K562 (cell line): ENCODE data around the gene HSD17B8. TPM values are rescaled to one million over a fixed set of nuclear protein-coding genes. Genes with fewer than 3 reads are reported as not detected.
A peak's percentile ranks its signal among the peaks of the same experiment; 100 is the strongest.

Experiments used
- CLOCK ChIP-seq: fragments of 250-450 bp; sonication (Bioruptor Pico); IDR thresholded peaks from 2 replicates; pipeline ENCODE4 v1.4.0; 2020; ENCODE audit warnings: mild to moderate bottlenecking, moderate library complexity, borderline replicate concordance
- FOXM1 ChIP-seq, 2 experiments: fragments of 450-650 bp in 1 of 2; sonication (generic) in 1 of 2; formaldehyde crosslinking in 1 of 2; IDR thresholded peaks; 2 replicates each; pipeline versions ENCODE4 v1.6.1 to v1.9.0; 2017 to 2022; ENCODE audit warnings: low read depth in 2 of 2, mild to moderate bottlenecking in 2 of 2, missing genetic modification reagents in 1 of 2, moderate library complexity in 1 of 2
- FUS ChIP-seq: fragments of 200-400 bp; formaldehyde crosslinking; optimal IDR thresholded peaks from 2 replicates; pipeline ENCODE3; 2017; ENCODE audit warnings: low read depth, low read length
- GABPA ChIP-seq: fragments of 200-800 bp; sonication (Bioruptor generic); conservative IDR thresholded peaks from 2 replicates; pipeline ENCODE4 v1.6.1; 2016; ENCODE audit warnings: low read depth, missing genetic modification characterization, missing compliant biosample characterization
- PCBP1 ChIP-seq: fragments of 200-400 bp; formaldehyde crosslinking; IDR thresholded peaks from 2 replicates; pipeline ENCODE4 v1.6.1; 2018; ENCODE audit warnings: mild to moderate bottlenecking, low read depth, low read length; ENCODE audit not compliant: poor library complexity, severe bottlenecking
- PURB ChIP-seq: sonication (generic); formaldehyde crosslinking; IDR thresholded peaks from 2 replicates; pipeline ENCODE4 v1.9.0; 2021; ENCODE audit warnings: low read depth, mild to moderate bottlenecking, missing genetic modification reagents
- RNF2 ChIP-seq: sonication (generic); IDR thresholded peaks from 2 replicates; pipeline ENCODE4 v1.6.1; 2016
- SLC30A9 ChIP-seq: fragments of 250-450 bp; sonication (Bioruptor Pico); IDR thresholded peaks from 2 replicates; pipeline ENCODE4 v1.8.0; 2022; ENCODE audit warnings: mild to moderate bottlenecking, moderate library complexity
- SMAD1 ChIP-seq: fragments of 150-350 bp; IDR thresholded peaks from 2 replicates; pipeline ENCODE4 v1.6.1; 2014; ENCODE audit warnings: low read length, low read depth; ENCODE audit not compliant: partially characterized antibody
- SREBF1 ChIP-seq: fragments of 150-350 bp; IDR thresholded peaks from 2 replicates; pipeline ENCODE4 v1.6.1; 2014; ENCODE audit warnings: antibody characterized with exemption, low read depth, low read length, borderline replicate concordance
- SRSF7 ChIP-seq: fragments of 200-400 bp; formaldehyde crosslinking; optimal IDR thresholded peaks from 2 replicates; pipeline ENCODE3; 2017; ENCODE audit warnings: mild to moderate bottlenecking, low read depth, low read length
- ZKSCAN3 ChIP-seq: fragments of 250-450 bp; sonication (Bioruptor Pico); IDR thresholded peaks from 2 replicates; pipeline ENCODE4 v1.4.0; 2020
- ZKSCAN8 ChIP-seq: fragments of 200-800 bp; sonication (Bioruptor generic); IDR thresholded peaks from 2 replicates; pipeline ENCODE4 v1.6.1; 2016; ENCODE audit warnings: missing genetic modification characterization, missing compliant biosample characterization
- ZNF184 ChIP-seq: sonication (generic); formaldehyde crosslinking; IDR thresholded peaks from 2 replicates; pipeline ENCODE4 v1.5.0; 2020; ENCODE audit warnings: missing genetic modification reagents
- ZNF212 ChIP-seq: fragments of 450-650 bp; formaldehyde crosslinking; IDR thresholded peaks from 2 replicates; pipeline ENCODE4 v1.4.0; 2020; ENCODE audit warnings: mild to moderate bottlenecking
- ZNF41 ChIP-seq: fragments of 250-450 bp; sonication (Bioruptor Pico); conservative IDR thresholded peaks from 2 replicates; pipeline ENCODE4 v1.4.0; 2020; ENCODE audit warnings: mild to moderate bottlenecking
- ZNF445 ChIP-seq: fragments of 250-450 bp; sonication (Bioruptor Pico); IDR thresholded peaks from 2 replicates; pipeline ENCODE4 v1.4.0; 2020; ENCODE audit warnings: low read depth, mild to moderate bottlenecking, moderate library complexity
- ZNF644 ChIP-seq: fragments of 200-800 bp; sonication (Bioruptor generic); IDR thresholded peaks from 2 replicates; pipeline ENCODE4 v1.6.1; 2016; ENCODE audit warnings: low read depth, missing genetic modification characterization, missing compliant biosample characterization
- polyA plus RNA-seq, 8 experiments: library from polyadenylated mRNA; depleted of rRNA in 4 of 8; stranded (reverse) in 5 of 8; unstranded in 3 of 8; fragments of >200 nt; fragmentation: Nextera tagmentation in 2 of 8; fragmentation: Illumina TruSeq in 1 of 8; extraction: Ambion mirVana in 2 of 8; extraction: Trizol in 1 of 8; gene quantifications; 2 replicates each; pipeline versions ENCODE4 v1.2.1 to v1.2.3, GENCODE V29; 2011 to 2014; ENCODE audit warnings: inconsistent platforms in 1 of 8, missing spikeins in 1 of 8
- total RNA-seq, 7 experiments: library from RNA; depleted of rRNA in 6 of 7; stranded (reverse); fragments of >200 nt in 6 of 7; fragmentation: Illumina TruSeq in 2 of 7; extraction: Trizol in 2 of 7; gene quantifications; 2 replicates each; pipeline versions ENCODE4 v1.2.1 to v1.2.3, GENCODE V29; 2011 to 2021; ENCODE audit warnings: low replicate concordance in 1 of 7
- TF ChIP-seq, protein P1 (sequence below): sonication (generic); formaldehyde crosslinking; IDR thresholded peaks from 2 replicates; pipeline ENCODE4 v1.8.0; 2022; ENCODE audit warnings: mild to moderate bottlenecking, missing genetic modification reagents
- TF ChIP-seq, protein P2 (sequence below): fragments of 450-650 bp; conservative IDR thresholded peaks from 2 replicates; pipeline ENCODE4 v1.6.1; 2016; ENCODE audit warnings: missing genetic modification characterization, low read depth, mild to moderate bottlenecking, control low read depth, missing compliant biosample characterization
- TF ChIP-seq, protein P3 (sequence below): sonication (generic); IDR thresholded peaks from 2 replicates; pipeline ENCODE4 v1.6.1; 2016

Gene HSD17B8
- total and polyA plus RNA-seq, 9 of the 15 experiments (the other 6 are each of a cell fraction or from before 2014, with no cell fraction given) = 3.7 to 35.2 (median 14.2) TPM

- TF ChIP-seq, protein P1, sequence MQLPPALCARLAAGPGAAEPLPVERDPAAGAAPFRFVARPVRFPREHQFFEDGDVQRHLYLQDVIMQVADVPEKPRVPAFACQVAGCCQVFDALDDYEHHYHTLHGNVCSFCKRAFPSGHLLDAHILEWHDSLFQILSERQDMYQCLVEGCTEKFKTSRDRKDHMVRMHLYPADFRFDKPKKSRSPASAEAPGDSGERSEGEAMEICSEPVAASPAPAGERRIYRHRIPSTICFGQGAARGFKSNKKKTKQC (CRISPR knock-in tag) = no peak; the same call in 1 of the 2 replicates
- TF ChIP-seq ZKSCAN8 (CRISPR knock-in tag) (no peak), SMAD1 (no peak), RNF2 (peak; percentile 82), ZNF644 (tag) (peak; percentile 75), ZNF445 (CRISPR knock-in tag) (no peak; the same call in 1 of the 2 replicates), FOXM1 (IDR thresholded peaks at IDR 0.05; ENCODE audit: low read depth) (peak; percentile 24), FOXM1 (CRISPR knock-in tag; IDR thresholded peaks at IDR 0.05; ENCODE audit: low read depth) (peak; percentile 83; the same call in 1 of the 2 replicates), SREBF1 (peak; percentile 32; the same call in 1 of the 2 replicates), FUS (no peak), SLC30A9 (CRISPR knock-in tag) (no peak), SRSF7 (no peak), ZKSCAN3 (CRISPR knock-in tag) (no peak), CLOCK (CRISPR knock-in tag) (peak; percentile 3; the same call in 1 of the 2 replicates), GABPA (peak; percentile 92), ZNF41 (CRISPR knock-in tag) (no peak), ZNF184 (no peak), ZNF212 (CRISPR knock-in tag) (peak; percentile 80; the same call in 1 of the 2 replicates), PCBP1 (peak; percentile 96), PURB (CRISPR knock-in tag) (no peak)
- TF ChIP-seq, protein P2, sequence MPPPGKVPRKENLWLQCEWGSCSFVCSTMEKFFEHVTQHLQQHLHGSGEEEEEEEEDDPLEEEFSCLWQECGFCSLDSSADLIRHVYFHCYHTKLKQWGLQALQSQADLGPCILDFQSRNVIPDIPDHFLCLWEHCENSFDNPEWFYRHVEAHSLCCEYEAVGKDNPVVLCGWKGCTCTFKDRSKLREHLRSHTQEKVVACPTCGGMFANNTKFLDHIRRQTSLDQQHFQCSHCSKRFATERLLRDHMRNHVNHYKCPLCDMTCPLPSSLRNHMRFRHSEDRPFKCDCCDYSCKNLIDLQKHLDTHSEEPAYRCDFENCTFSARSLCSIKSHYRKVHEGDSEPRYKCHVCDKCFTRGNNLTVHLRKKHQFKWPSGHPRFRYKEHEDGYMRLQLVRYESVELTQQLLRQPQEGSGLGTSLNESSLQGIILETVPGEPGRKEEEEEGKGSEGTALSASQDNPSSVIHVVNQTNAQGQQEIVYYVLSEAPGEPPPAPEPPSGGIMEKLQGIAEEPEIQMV (tag) = no peak
- TF ChIP-seq, protein P3, sequence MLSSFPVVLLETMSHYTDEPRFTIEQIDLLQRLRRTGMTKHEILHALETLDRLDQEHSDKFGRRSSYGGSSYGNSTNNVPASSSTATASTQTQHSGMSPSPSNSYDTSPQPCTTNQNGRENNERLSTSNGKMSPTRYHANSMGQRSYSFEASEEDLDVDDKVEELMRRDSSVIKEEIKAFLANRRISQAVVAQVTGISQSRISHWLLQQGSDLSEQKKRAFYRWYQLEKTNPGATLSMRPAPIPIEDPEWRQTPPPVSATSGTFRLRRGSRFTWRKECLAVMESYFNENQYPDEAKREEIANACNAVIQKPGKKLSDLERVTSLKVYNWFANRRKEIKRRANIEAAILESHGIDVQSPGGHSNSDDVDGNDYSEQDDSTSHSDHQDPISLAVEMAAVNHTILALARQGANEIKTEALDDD = no peak
These were observed 4.0 kb upstream of the HSD17B8 start, which contains the start of the genes RXRB and SLC39A7 (continued) for GRCh38 chr6:33200219-33201146.
